Central memory CD8-positive, alpha-beta T cell (primary cell): ENCODE results near the gene ABHD8.

Experiments
- ATAC-seq: fragments of 150-1000 bp; cut with Tn5 transposase; replicated peaks from 2 replicates; pipeline ENCODE4 v1.10.0; 2022; ENCODE audit warnings: mild to moderate bottlenecking, moderate FRiP score, moderate number of reproducible peaks; ENCODE audit not compliant: poor library complexity, severe bottlenecking; ENCODE audit errors: extremely low read depth
- DNase-seq, 2 donors: peaks; one replicate each; pipeline ENCODE4 v3.0.0; 2021; ENCODE audit warnings: low spot score in 2 of 2
- H3K27ac Mint-ChIP-seq: one replicate; pipeline ENCODE4 v1.8.0; 2022; ENCODE audit warnings: low read depth, mild to moderate bottlenecking, moderate library complexity, mixed read lengths
- H3K27me3 Mint-ChIP-seq: one replicate; pipeline ENCODE4 v1.8.0; 2022; ENCODE audit warnings: mixed read lengths
- H3K36me3 Mint-ChIP-seq: one replicate; pipeline ENCODE4 v1.8.0; 2022; ENCODE audit warnings: mild to moderate bottlenecking, moderate library complexity, mixed read lengths; ENCODE audit not compliant: insufficient read depth
- H3K4me1 Mint-ChIP-seq: one replicate; pipeline ENCODE4 v1.8.0; 2022; ENCODE audit warnings: mixed read lengths
- H3K4me3 Mint-ChIP-seq: one replicate; pipeline ENCODE4 v1.8.0; 2022; ENCODE audit warnings: mild to moderate bottlenecking, moderate library complexity, mixed read lengths
- H3K9me3 Mint-ChIP-seq: one replicate; pipeline ENCODE4 v1.8.0; 2022; ENCODE audit warnings: mixed read lengths

Gene ABHD8

DNA sequence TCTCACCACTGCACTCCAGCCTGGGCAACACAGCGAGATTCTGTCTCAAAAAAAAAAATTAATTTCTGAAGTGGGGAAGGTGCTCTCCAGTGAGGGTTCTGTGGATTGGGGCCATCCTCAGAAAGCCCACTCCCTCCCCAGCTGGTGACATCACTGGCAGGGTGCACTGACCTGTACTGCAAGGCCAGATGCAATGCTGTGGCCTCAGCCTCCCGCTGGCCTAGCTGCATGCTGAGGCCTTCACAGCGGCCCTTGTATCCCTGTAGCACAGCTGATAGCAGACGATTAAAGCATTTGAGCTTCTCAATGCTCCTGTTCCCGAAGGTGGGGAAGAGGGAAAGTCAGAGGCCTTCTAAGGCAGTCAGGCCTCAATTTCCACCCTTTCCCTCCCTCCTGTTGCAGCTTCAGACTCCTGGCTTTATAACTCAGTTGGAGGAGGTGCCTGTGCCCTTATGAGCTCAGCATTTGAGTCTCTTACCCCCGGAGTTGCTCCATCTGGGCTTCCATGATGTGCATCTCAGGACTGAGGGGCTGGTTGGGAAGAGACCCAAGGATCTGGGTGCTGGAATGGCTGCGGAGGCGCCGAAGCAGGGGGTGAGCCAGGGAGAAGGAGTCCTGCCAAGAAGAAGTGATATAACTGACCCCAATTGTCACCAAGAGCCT is 44.0 kb downstream of the ABHD8 start:
- H3K4me3 Mint-ChIP-seq = no peak overlapping the region
- no peaks in the 10 kb centered on the region for H3K27me3 Mint-ChIP-seq
- peaks cover 6% of the 10 kb centered on the region for H3K4me1 Mint-ChIP-seq
- no peak for ATAC-seq
- no peak for DNase-seq
- no peaks in the 10 kb centered on the region for H3K9me3 Mint-ChIP-seq
- H3K36me3 Mint-ChIP-seq = no peaks in the 10 kb centered on the region
- no peak overlapping the region for H3K27ac Mint-ChIP-seq

DNA sequence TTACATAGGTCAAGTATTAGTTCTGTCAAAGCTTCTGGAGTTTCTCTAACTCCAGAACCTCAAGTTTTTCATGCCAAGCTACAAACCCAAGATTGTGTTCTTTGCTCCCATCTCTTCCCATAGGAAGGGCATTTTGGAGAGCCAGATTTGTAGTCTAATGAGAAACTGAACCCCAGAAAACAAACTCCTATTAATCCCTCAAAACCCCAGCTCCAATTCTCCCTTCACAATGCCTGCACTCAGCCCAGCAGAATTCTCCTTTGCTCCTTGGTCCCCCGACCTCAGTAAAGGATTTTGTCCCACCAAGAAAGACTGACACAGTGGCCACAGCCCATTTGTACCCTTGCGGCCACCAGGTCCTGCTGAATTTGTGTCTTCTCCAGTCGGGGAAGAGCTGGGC is 47.1 kb downstream of the ABHD8 start:
- Mint-ChIP-seq H3K4me1 (peaks cover 6% of the 10 kb centered on the region), H3K27me3 (no peaks in the 10 kb centered on the region), H3K9me3 (no peaks in the 10 kb centered on the region), H3K4me3 (no peak overlapping the region), H3K27ac (no peak overlapping the region), H3K36me3 (no peaks in the 10 kb centered on the region)
- ATAC-seq (no peak), DNase-seq (no peak)

DNA sequence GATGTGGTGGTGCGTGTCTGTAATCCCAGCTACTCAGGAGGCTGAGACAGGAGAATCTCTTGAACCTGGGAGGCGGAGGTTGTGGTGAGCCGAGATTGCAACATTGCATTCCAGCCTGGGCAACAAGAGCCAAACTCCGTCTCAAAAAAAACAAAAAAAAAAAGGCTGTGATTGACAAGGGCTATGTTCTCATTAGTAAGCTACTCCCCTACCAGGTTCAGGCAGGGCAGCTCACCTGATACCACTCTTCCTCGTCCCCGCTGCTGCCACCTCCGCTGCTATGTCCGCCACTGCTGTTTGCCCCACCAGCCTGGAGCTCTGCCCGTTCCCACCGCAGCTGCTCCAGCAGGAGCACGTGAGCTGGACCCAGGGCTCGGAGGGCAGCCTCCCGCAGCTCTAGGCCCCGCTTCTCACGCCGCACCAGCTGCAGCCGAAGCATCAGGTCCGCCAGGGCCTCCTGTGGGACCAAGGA is 48.0 kb downstream of the ABHD8 start:
- no peaks in the 10 kb centered on the region for H3K27me3 Mint-ChIP-seq
- H3K4me3 Mint-ChIP-seq = no peak overlapping the region
- no peak overlapping the region for H3K27ac Mint-ChIP-seq
- DNase-seq = no peak
- no peaks in the 10 kb centered on the region for H3K4me1 Mint-ChIP-seq
- no peaks in the 10 kb centered on the region for H3K9me3 Mint-ChIP-seq
- no peaks in the 10 kb centered on the region for H3K36me3 Mint-ChIP-seq
- ATAC-seq = no peak

DNA sequence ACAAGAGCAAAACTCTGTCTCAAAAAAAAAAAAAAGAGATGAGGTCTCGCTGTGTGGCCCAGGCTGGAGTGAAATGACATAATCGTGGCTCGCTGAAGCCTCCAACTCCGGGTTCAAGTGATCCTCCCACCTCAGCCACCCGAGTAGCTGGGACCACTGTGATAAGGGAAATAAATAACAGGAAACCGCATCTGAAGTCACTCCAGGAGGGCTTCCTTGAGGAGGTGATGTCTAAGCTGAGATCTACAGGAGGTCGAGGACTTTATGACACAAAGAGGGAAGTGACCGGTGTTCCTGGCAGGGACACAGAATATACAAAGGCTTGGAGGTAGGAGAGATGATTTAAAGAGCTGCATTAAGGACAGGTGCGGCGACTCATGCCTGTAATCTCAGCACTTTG is 48.6 kb downstream of the ABHD8 start:
- no peaks in the 10 kb centered on the region for H3K4me1 Mint-ChIP-seq
- H3K4me3 Mint-ChIP-seq = no peak overlapping the region
- no peak for ATAC-seq

DNA sequence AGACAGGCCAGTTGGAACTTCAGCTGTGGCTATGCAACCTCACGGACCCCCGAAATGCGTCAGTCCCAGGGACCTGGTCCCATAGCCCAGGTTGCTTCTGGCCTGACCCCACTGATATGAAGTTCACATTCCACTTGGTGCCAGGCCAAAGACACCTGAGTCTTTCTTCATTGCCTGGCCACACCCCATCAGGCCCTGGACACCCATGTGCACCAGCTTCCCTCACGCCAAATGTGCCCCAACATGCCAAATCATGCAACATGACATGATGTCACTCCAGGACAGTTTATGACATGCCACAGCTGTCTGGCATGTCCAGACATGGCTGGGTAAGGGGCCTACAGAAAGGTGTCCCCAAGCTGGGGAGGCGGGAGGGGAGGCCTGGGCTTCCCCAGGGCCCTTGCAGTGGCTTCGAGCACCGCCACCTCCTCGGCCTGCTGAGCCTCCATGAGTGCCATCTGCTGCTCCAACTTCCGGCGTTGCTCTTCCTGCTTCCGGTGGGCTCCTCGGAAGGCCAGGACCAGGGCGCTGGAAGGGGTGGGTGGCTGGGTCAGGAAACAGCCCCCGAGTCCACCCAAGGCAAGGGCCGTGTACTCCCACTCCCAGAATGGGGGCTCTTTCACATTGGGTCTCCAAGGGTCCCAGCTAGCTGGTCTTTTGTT is 53.2 kb downstream of the ABHD8 start:
- ATAC-seq = no peak
- Mint-ChIP-seq H3K9me3 (no peaks in the 10 kb centered on the region), H3K27ac (no peak overlapping the region), H3K4me3 (no peak overlapping the region), H3K27me3 (no peaks in the 10 kb centered on the region), H3K36me3 (peaks cover 3% of the 10 kb centered on the region), H3K4me1 (peaks cover 13% of the 10 kb centered on the region)
- no peak for DNase-seq

More for the DNA sequence above, 48.6 kb downstream of the ABHD8 start:
- Mint-ChIP-seq H3K27me3 (no peaks in the 10 kb centered on the region), H3K9me3 (no peaks in the 10 kb centered on the region), H3K27ac (no peak overlapping the region), H3K36me3 (no peaks in the 10 kb centered on the region)
- no peak for DNase-seq

DNA sequence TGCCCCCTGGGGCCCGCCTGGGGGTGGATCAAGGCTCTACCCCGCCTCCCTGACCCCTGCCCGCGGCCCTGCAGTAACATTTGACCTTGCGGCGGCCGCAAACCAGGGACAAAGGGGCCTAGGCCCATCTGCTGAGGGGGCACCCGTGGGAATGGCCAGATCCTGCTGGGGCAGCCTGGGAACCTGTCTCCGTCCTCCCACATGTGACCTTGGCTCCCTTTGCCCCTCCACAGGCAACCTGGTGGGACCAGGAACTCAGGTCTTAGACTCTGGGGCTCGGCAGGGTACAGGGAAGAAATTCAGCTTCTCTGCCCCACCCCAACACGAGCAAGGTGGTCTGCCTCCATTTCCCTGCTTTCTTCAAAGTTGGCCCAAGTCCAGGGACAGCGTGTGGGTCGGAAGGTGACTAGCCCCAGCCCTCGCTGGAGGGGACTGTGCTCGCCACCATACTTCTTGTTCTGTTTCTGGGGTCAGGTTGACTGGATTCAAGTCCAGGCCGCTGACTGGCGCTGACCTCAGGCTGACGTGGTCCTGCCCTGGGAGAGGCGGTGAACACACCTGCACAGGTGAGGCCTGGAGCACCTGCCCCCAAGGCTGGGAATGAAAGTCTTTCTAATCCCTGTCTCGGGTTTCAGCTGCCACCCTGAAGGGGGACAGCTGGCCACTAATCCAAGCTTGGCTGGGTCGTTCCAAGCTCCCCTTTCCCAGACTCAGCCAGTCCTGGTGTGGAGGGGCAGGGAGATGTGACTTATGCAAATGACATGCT is 55.0 kb downstream of the ABHD8 start:
- DNase-seq (no peak), ATAC-seq (no peak)
- peaks cover 13% of the 10 kb centered on the region for H3K4me1 Mint-ChIP-seq
- no peak overlapping the region for H3K4me3 Mint-ChIP-seq
- H3K9me3 Mint-ChIP-seq = no peaks in the 10 kb centered on the region
- no peak overlapping the region for H3K27ac Mint-ChIP-seq
- H3K27me3 Mint-ChIP-seq = no peaks in the 10 kb centered on the region
- peaks cover 3% of the 10 kb centered on the region for H3K36me3 Mint-ChIP-seq

GRCh38 chr19:17246681-17247425 is 56.4 kb downstream of the ABHD8 start:
- peak overlapping the region; percentile 74 for H3K27ac Mint-ChIP-seq
- no peaks in the 10 kb centered on the region for H3K9me3 Mint-ChIP-seq
- H3K4me1 Mint-ChIP-seq = peaks cover 13% of the 10 kb centered on the region
- peak overlapping the region; percentile 86 for H3K4me3 Mint-ChIP-seq
- peaks cover 3% of the 10 kb centered on the region for H3K36me3 Mint-ChIP-seq
- no peaks in the 10 kb centered on the region for H3K27me3 Mint-ChIP-seq
- no peak for ATAC-seq
- no peak for DNase-seq

GRCh38 chr19:17245535-17245984 is 57.7 kb downstream of the ABHD8 start, which contains the start of gene NR2F6:
TSS of gene NR2F6 (minus strand) at chr19:17245919. CDS start at chr19:17245220, 699 bp downstream.
- H3K36me3 Mint-ChIP-seq = peaks cover 3% of the 10 kb centered on the region
- H3K27me3 Mint-ChIP-seq = no peaks in the 10 kb centered on the region
- DNase-seq (no peak), ATAC-seq (peak; percentile 27)
- H3K4me3 Mint-ChIP-seq = peak within 1 kb of the TSS; percentile 86
- peak within 1 kb of the TSS; percentile 74 for H3K27ac Mint-ChIP-seq
- H3K4me1 Mint-ChIP-seq = peaks cover 13% of the 10 kb centered on the region
- H3K9me3 Mint-ChIP-seq = no peaks in the 10 kb centered on the region

DNA sequence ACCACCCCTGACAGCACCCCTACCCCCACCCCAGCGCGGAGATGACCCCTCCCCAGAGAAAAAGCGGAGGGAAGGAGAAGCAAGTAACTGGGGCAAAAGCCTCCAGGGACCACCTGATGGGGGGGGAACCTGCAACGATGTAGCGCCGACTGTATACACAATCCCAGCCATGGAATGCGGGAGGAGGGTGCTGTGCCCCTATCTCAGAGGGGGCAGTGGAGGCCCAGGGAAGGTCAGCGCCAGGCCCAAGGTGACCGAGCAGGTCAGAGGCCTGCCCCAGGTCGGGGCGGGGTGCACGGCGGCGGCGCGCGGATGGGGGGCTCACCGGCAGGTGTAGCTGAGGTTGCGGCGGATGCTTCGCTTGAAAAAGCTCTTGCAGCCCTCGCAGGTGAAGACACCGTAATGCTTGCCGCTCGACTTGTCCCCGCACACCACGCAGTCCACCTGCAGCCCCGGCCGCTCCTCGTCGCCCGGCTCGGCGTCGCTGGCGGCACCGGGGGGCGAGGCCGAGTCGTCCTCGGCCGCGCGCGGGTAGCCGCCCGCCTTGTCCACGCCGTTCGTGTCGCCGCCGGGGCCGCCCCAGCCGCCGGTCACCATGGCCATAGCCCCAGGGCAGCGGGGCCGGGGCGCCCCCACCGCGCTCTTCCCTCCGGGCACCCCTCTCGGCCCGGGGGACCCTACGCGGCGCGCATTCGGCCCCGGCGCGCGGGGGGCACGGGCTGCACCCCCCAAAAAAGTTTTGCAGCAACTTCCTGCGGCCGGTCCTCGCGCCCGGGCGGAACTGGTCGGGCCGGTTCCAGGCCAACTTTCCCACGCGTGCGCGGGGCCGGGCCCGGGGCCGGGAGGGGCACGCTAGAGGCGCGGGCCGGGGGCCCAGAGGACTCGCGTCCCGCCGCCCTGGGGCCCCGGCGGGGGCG is 58.3 kb downstream of the ABHD8 start:
- DNase-seq (no peak), ATAC-seq (no peak)
- no peak overlapping the region for H3K27ac Mint-ChIP-seq
- H3K4me1 Mint-ChIP-seq = peaks cover 13% of the 10 kb centered on the region
- H3K27me3 Mint-ChIP-seq = no peaks in the 10 kb centered on the region
- H3K9me3 Mint-ChIP-seq = no peaks in the 10 kb centered on the region
- H3K36me3 Mint-ChIP-seq = peaks cover 3% of the 10 kb centered on the region
- H3K4me3 Mint-ChIP-seq = peak overlapping the region; percentile 50

DNA sequence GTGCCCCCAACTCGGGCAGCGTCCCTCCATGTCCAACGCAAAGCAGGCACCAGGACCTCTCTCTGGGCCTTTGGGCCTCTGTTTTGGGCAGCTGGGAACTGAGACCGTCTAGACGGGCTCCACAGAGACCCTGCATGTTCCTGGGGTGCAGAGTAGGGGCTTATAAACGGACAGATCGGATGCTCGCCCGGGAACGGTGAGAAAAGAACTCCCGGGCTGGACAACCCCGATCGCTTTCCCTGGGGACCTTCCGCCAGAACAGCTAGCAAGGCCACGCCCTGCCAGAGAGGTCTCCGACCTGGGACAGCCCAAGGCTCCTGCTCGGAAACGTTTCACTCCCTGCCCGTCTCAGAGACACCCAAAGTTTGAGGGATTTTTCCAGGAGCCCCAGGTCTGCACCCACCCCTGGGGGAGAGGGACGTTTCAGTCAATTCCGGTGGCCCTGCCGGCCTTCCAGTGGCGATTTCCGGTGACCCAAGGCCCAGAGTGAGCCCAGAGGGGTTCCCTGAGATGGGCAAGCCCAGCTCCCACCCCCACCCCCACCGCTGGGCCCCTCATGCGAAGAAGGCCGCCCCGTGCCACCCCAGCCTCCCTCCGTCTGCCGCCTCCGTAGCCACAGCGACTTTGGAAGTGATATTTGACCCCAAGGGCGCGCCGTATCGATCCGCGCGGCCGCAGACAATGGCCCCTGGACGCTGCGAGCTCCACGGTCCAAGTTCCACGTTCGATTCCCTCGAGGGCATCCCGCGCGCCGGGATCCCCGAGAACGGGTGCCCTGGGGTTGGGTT is 59.2 kb downstream of the ABHD8 start:
- peaks cover 3% of the 10 kb centered on the region for H3K36me3 Mint-ChIP-seq
- peaks cover 13% of the 10 kb centered on the region for H3K4me1 Mint-ChIP-seq
- peak overlapping the region; percentile 50 for H3K4me3 Mint-ChIP-seq
- H3K27ac Mint-ChIP-seq = no peak overlapping the region
- no peak for ATAC-seq
- no peaks in the 10 kb centered on the region for H3K9me3 Mint-ChIP-seq
- no peaks in the 10 kb centered on the region for H3K27me3 Mint-ChIP-seq
- DNase-seq = no peak

DNA sequence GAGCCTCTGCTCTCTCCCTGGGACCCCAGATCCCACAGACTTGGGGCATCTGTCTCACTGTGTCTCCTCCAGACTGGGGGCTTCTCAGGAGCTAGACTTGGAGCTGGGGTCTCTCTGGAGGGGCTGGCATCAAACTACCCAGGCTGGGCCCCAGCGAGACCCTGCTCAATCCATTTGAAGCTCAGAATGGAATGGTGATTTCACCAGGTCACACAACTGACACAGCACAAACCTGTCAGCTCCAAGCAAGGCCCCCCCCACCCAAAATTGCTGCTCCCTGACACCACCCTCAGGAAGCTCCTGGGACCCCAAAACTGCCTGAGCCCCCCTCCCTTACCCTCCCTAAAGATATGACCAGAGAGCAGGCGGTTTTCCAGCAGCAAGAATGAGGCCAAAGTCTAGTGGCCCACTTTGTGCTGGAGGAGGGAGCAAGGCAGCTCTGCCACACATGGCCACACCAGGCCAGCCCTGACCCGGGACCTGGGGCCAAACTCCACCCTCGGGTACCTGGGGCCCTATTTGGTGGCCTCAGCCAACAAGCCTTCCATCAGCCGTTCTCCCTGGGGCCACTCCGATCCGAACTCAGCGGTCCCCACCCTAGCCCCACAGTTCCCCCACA is 59.9 kb downstream of the ABHD8 start:
- Mint-ChIP-seq H3K4me3 (peak overlapping the region; percentile 50), H3K27me3 (no peaks in the 10 kb centered on the region), H3K9me3 (no peaks in the 10 kb centered on the region), H3K27ac (no peak overlapping the region), H3K4me1 (peaks cover 13% of the 10 kb centered on the region), H3K36me3 (peaks cover 3% of the 10 kb centered on the region)
- DNase-seq = no peak
- ATAC-seq = no peak
